Measurements from ENCODE around the gene LRRC47. TPM values are rescaled to one million over a fixed set of nuclear protein-coding genes. Genes with fewer than 3 reads are reported as not detected.

LRRC47 gene
- total RNA-seq, 1 experiment from 2014 or later = 33.7 TPM

GRCh38 chr1:3733883-3734589, 62.3 kb downstream of the LRRC47 start:
- no peak for DNase-seq (ENCODE audit: low read depth)

- DNase-seq (ENCODE audit: low read depth) = no peak
Observed at GRCh38 chr1:3733094-3733882, 63.0 kb downstream of the LRRC47 start.

- DNase-seq (ENCODE audit: low read depth) = no peak
Observed at GRCh38 chr1:3732434-3733093, 63.7 kb downstream of the LRRC47 start.

DNA sequence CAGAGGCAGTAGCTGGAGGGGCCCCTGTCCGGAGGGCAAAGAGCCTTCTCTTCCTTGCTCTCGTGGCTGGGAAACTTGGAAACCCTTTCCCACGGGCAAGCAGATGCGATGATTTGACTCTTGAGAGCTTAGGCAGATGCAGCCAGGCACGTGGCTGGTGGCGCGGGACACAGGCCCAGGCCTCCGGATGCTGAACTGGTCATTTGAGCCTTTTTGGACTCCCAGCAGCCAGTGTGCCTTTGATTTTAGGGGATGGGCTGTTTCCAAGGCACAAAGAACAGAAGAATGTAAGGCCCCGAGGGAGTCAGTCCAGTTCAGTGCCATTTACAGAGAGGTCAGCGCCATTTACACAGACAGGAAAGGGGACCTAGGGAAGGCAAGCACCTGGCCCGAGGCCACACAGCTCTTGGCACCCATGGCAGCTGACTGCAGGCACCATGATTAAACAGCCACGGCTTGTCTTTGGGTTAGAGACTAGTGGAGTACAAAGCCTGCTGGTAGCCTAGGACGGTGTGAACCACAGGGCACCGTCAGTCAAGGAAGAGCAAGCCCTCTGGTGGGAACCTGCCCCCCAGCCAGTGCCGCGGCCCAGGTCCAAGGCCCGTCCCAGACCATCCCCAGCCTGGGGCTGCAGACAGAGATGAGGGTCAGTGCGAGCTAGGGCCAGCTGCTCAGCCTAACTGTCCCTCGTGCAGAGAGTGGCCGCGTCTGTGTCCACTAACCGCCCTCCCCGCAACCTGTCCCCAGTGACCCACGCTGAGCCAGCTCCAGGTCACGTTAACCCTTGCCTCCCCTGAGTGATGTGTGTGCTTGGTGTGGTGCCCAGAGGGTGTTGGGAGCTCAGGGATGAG, 64.5 kb downstream of the LRRC47 start:
- no peak for DNase-seq (ENCODE audit: low read depth)

DNA sequence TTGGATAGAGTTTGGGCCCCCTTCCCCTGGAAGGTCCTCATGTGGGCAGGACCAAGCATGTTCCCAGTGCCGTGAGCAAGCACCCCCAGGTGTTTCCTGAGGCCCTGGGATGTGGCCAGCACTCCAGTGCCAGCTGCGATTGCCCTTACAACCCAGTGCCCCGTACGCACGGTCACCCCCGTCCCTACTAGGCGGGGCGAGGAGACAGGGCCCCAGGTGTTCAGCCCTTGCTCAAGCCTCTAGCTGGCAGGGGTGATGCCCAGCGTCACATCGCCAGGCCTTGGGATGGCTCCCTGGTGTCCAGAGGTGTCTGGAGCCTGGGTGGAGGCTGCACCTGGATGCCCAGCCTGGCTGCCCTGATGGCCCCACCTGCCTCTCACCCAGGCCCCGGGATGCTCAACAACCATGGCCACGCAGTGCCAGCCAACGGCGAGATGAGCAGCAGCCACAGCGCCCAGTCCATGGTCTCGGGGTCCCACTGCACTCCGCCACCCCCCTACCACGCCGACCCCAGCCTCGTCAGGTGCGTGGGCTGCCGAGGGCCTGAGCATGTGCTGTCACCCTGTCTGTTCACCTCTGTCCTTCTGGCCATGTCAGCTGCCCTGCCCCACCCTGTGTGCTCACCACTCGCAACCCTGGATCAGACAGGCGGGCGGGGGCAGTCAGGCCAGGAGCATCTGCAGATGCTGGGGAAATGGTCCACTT, 65.6 kb downstream of the LRRC47 start:
- DNase-seq (ENCODE audit: low read depth) = no peak

- no peak for DNase-seq (ENCODE audit: low read depth)
Observed at GRCh38 chr1:3729594-3730542, 66.4 kb downstream of the LRRC47 start.

Other genes with a start within 250 kb of the LRRC47 start
- 0.11 and 0.26 TPM in 2 replicates for gene MEGF6, start 185.0 kb downstream of the LRRC47 start, total RNA-seq (2014; rRNA removed)
- 12.4 and 19.6 TPM in 2 replicates for gene TPRG1L, start 171.5 kb downstream of the LRRC47 start, total RNA-seq (2014; rRNA removed)
- 23.3 and 23.7 TPM in 2 replicates for gene WRAP73, start 146.4 kb downstream of the LRRC47 start, total RNA-seq (2014; rRNA removed)
- gene TP73, start 144.0 kb downstream of the LRRC47 start, total RNA-seq (2014; rRNA removed) = 2.4 and 2.6 TPM in 2 replicates
- gene CCDC27, start 44.0 kb downstream of the LRRC47 start, total RNA-seq (2014; rRNA removed) = not detected in 2 replicates
- gene SMIM1, start 23.7 kb downstream of the LRRC47 start, total RNA-seq (2014; rRNA removed) = not detected in 2 replicates
- gene CEP104, start 60.7 kb upstream of the LRRC47 start, total RNA-seq (2014; rRNA removed) = 14.6 TPM in 2 replicates
- gene DFFB, start 61.0 kb upstream of the LRRC47 start, total RNA-seq (2014; rRNA removed) = 6.6 and 7.2 TPM in 2 replicates
- 31.8 and 38.3 TPM in 2 replicates for gene C1orf174, start 103.8 kb upstream of the LRRC47 start, total RNA-seq (2014; rRNA removed)